ENCODE results near the gene BRMS1L.

- TF ChIP-seq POLR2A (IDR thresholded peaks at IDR 0.05; ENCODE audit: low read depth, low read length) = no peak
- no peak for TF ChIP-seq TAF1 (IDR thresholded peaks at IDR 0.05; ENCODE audit: low read depth, low read length)
- TF ChIP-seq SPI1 (IDR thresholded peaks at IDR 0.05; ENCODE audit: low read depth, low read length) = no peak
- TF ChIP-seq POLR2AphosphoS5 (IDR thresholded peaks at IDR 0.05; ENCODE audit: low read depth, low read length) = no peak
- no peak for TF ChIP-seq POU2F2 (IDR thresholded peaks at IDR 0.05; ENCODE audit: low read depth, low read length)
These were observed 18.4 kb downstream of the BRMS1L start for GRCh38 chr14:35844494-35844893.
